Measurements from ENCODE around the gene LELP1. TPM values are rescaled to one million over a fixed set of nuclear protein-coding genes. Genes with fewer than 3 reads are reported as not detected.

The LELP1 gene
- total RNA-seq, 1 experiment from 2014 or later: not detected

DNA sequence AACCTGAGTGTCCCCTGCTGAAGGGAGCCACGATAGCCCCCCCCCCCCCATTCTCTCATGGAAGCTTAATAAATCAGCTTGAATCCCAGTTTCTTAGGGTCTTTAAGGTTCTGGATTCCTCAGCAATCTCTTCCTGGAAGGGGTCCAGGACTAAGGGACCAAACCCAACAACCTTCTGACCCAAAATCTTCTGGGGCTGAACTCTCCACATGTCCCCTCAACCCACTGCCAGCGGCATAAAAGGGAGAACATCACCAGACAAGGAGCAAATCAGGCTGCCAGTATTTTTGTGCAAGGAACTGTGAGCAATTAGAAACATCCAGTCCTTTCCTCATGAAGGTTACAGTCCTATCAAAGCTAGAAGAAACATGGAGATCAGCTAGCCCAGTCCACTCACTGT, 43.6 kb downstream of the LELP1 start:
- H3K4me1 Mint-ChIP-seq (ENCODE audit: low read depth, unreplicated experiment): no peaks in the 10 kb centered on the region
- TF ChIP-seq, protein P1, sequence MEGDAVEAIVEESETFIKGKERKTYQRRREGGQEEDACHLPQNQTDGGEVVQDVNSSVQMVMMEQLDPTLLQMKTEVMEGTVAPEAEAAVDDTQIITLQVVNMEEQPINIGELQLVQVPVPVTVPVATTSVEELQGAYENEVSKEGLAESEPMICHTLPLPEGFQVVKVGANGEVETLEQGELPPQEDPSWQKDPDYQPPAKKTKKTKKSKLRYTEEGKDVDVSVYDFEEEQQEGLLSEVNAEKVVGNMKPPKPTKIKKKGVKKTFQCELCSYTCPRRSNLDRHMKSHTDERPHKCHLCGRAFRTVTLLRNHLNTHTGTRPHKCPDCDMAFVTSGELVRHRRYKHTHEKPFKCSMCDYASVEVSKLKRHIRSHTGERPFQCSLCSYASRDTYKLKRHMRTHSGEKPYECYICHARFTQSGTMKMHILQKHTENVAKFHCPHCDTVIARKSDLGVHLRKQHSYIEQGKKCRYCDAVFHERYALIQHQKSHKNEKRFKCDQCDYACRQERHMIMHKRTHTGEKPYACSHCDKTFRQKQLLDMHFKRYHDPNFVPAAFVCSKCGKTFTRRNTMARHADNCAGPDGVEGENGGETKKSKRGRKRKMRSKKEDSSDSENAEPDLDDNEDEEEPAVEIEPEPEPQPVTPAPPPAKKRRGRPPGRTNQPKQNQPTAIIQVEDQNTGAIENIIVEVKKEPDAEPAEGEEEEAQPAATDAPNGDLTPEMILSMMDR (IDR thresholded peaks at IDR 0.05; ENCODE audit: insufficient read depth in 1 of 2, low read depth in 1 of 2, low read length in 1 of 2, severe bottlenecking in 1 of 2, unreplicated experiment in 1 of 2): no peak
- intact Hi-C loops (cut with micrococcal nuclease; ENCODE audit: unreplicated experiment): no loop called here
- ChIA-PET POLR2A (no interaction called here), CTCF (interaction anchor here (0.6 kb wide), 1 partner anchor 25 kb away, joined by 6 read pairs; no protein-coding TSS in a partner anchor)
- no peaks in the 10 kb centered on the region for H3K36me3 Mint-ChIP-seq (ENCODE audit: insufficient read depth, unreplicated experiment)
- Histone ChIP-seq H3K27me3 (replicated peaks; ENCODE audit: control insufficient read depth, insufficient read depth, low read length) (no peaks in the 10 kb centered on the region), H3K4me1 (no peaks in the 10 kb centered on the region), H3K9me3 (no peaks in the 10 kb centered on the region), H3K36me3 (ENCODE audit: control insufficient read depth, insufficient read depth, low read length) (no peaks in the 10 kb centered on the region), H3K4me3 (ENCODE audit: low read depth, low read length) (no peak overlapping the region)
- H3K27me3 Mint-ChIP-seq (ENCODE audit: insufficient read depth, unreplicated experiment): peaks cover 6% of the 10 kb centered on the region
- peaks cover 15% of the 10 kb centered on the region for H3K9me3 Mint-ChIP-seq (ENCODE audit: unreplicated experiment)
- no TSS peak for BruUV-seq (replicated peaks)
- no peak for DNase-seq
- no peak overlapping the region for H3K4me3 Mint-ChIP-seq (ENCODE audit: unreplicated experiment)
- H3K27ac Mint-ChIP-seq (ENCODE audit: unreplicated experiment): no peak overlapping the region

DNA sequence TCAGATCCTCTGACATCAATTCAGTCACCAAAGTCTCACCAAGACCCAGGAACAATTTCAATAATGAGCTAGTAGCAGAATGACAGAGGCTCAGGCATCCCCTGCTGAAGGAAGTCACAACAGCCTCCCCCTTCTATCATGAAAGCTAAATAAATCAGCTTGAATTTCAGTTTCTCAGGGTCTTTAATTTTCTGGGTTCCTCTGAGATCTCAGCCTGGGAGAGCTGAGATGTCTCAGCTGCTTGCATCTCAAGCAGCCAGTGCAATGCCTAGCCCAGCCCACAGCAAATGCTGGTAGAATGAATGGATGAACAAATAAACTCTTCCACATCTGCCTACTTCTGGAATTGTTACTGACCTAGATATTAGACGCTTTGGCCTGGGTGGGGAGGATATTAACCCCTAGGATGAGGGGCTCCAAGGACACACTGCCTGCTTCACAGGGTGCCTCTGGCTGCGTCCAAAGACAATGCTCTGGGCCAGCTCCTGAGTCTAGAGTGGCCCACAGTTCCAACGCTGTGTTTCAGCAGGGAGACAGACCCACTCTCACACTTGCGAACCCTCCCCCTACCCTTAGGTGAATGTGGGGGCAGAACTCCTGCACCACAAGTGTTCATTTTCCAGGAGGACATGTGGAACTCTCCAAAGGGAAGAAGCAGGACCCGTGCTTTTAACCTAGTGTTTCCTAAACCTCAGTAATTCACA, 45.1 kb downstream of the LELP1 start:
- no TSS peak for BruUV-seq (replicated peaks)
- no peaks in the 10 kb centered on the region for H3K36me3 ChIP-seq (ENCODE audit: control insufficient read depth, insufficient read depth, low read length)
- H3K27me3 ChIP-seq (replicated peaks; ENCODE audit: control insufficient read depth, insufficient read depth, low read length): no peaks in the 10 kb centered on the region
- H3K4me1 ChIP-seq: no peaks in the 10 kb centered on the region
- H3K4me1 Mint-ChIP-seq (ENCODE audit: low read depth, unreplicated experiment): no peaks in the 10 kb centered on the region
- H3K36me3 Mint-ChIP-seq (ENCODE audit: insufficient read depth, unreplicated experiment): no peaks in the 10 kb centered on the region
- no peaks in the 10 kb centered on the region for H3K9me3 ChIP-seq
- no peak overlapping the region for H3K4me3 Mint-ChIP-seq (ENCODE audit: unreplicated experiment)
- DNase-seq: no peak
- peaks cover 6% of the 10 kb centered on the region for H3K27me3 Mint-ChIP-seq (ENCODE audit: insufficient read depth, unreplicated experiment)
- H3K4me3 ChIP-seq (ENCODE audit: low read depth, low read length): no peak overlapping the region
- no peak overlapping the region for H3K27ac Mint-ChIP-seq (ENCODE audit: unreplicated experiment)
- ChIA-PET POLR2A (no interaction called here), CTCF (no interaction called here)
- TF ChIP-seq, protein P1 (IDR thresholded peaks at IDR 0.05; ENCODE audit: insufficient read depth in 1 of 2, low read depth in 1 of 2, low read length in 1 of 2, severe bottlenecking in 1 of 2, unreplicated experiment in 1 of 2): no peak
- intact Hi-C loops (cut with micrococcal nuclease; ENCODE audit: unreplicated experiment): no loop called here
- peaks cover 15% of the 10 kb centered on the region for H3K9me3 Mint-ChIP-seq (ENCODE audit: unreplicated experiment)

DNA sequence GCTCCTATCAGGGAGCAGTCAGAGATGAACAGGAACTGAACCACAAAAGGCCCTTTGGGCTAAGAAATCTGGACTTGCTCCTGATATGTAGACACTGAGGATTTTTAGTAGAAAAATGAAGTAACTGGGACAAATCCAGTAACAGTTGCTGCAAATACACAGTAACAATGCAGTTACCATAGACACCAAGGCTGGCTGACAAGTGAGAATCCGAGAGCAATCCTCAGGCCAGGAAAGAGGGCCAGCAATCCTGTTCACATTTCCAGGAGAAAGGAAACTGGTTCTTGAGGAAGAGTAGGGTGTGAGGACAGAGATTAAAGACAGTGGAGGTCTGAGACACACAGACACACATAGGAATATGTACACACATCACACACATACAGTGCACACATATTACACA, 46.9 kb downstream of the LELP1 start:
- TF ChIP-seq, protein P1 (IDR thresholded peaks at IDR 0.05; ENCODE audit: insufficient read depth in 1 of 2, low read depth in 1 of 2, low read length in 1 of 2, severe bottlenecking in 1 of 2, unreplicated experiment in 1 of 2): no peak
- no peaks in the 10 kb centered on the region for H3K4me1 Mint-ChIP-seq (ENCODE audit: low read depth, unreplicated experiment)
- no peak overlapping the region for H3K4me3 ChIP-seq (ENCODE audit: low read depth, low read length)
- ChIA-PET POLR2A (no interaction called here), CTCF (no interaction called here)
- no peaks in the 10 kb centered on the region for H3K4me1 ChIP-seq
- peaks cover 3% of the 10 kb centered on the region for H3K27me3 Mint-ChIP-seq (ENCODE audit: insufficient read depth, unreplicated experiment)
- BruUV-seq (replicated peaks): no TSS peak
- intact Hi-C loops (cut with micrococcal nuclease; ENCODE audit: unreplicated experiment): no loop called here
- H3K36me3 Mint-ChIP-seq (ENCODE audit: insufficient read depth, unreplicated experiment): no peaks in the 10 kb centered on the region
- H3K27ac Mint-ChIP-seq (ENCODE audit: unreplicated experiment): no peak overlapping the region
- no peaks in the 10 kb centered on the region for H3K9me3 ChIP-seq
- no peak for DNase-seq
- H3K27me3 ChIP-seq (replicated peaks; ENCODE audit: control insufficient read depth, insufficient read depth, low read length): no peaks in the 10 kb centered on the region
- H3K36me3 ChIP-seq (ENCODE audit: control insufficient read depth, insufficient read depth, low read length): no peaks in the 10 kb centered on the region
- H3K4me3 Mint-ChIP-seq (ENCODE audit: unreplicated experiment): no peak overlapping the region
- peaks cover 2% of the 10 kb centered on the region for H3K9me3 Mint-ChIP-seq (ENCODE audit: unreplicated experiment)

Measured in Caco-2 (cell line).